NCI-H345 treated with DMSO at 0.1 percent for 48 hours (cell line): ENCODE data around the gene SMYD3.

Source experiments
- DNase-seq: peaks from one replicate; lab custom pipeline; 2025; ENCODE audit not compliant: unreplicated experiment; lab: John Stamatoyannopoulos, UW

The SMYD3 gene

GRCh38 chr1:246121533-246121932 is 385.5 kb downstream of the SMYD3 start:
- no peak for DNase-seq

GRCh38 chr1:246117066-246117791 is 389.9 kb downstream of the SMYD3 start:
- DNase-seq, result peak; percentile 18

- DNase-seq, result no peak
Measured at GRCh38 chr1:246114369-246114768, 392.7 kb downstream of the SMYD3 start.

- peak; percentile 11 for DNase-seq
Measured at GRCh38 chr1:246113555-246114095, 393.5 kb downstream of the SMYD3 start.

- no peak for DNase-seq
Measured at GRCh38 chr1:246111570-246111969, 395.5 kb downstream of the SMYD3 start.

GRCh38 chr1:246110343-246111219 is 396.5 kb downstream of the SMYD3 start:
- peak; percentile 64 for DNase-seq

GRCh38 chr1:246108278-246108925 is 398.7 kb downstream of the SMYD3 start:
- DNase-seq, result no peak

GRCh38 chr1:246107516-246108277 is 399.4 kb downstream of the SMYD3 start:
- DNase-seq, result no peak

- DNase-seq, result no peak
Measured at GRCh38 chr1:246106342-246106763, 400.7 kb downstream of the SMYD3 start.

GRCh38 chr1:246104927-246105326 is 402.2 kb downstream of the SMYD3 start:
- DNase-seq, result no peak

- DNase-seq, result no peak
Measured at GRCh38 chr1:246099570-246099969, 407.5 kb downstream of the SMYD3 start.

- no peak for DNase-seq
Measured at GRCh38 chr1:246096356-246096755, 410.7 kb downstream of the SMYD3 start.

GRCh38 chr1:246095443-246095842 is 411.6 kb downstream of the SMYD3 start:
- DNase-seq, result no peak

GRCh38 chr1:246093230-246093629 is 413.8 kb downstream of the SMYD3 start:
- DNase-seq, result no peak

- no peak for DNase-seq
Measured at GRCh38 chr1:246092136-246092535, 414.9 kb downstream of the SMYD3 start.

GRCh38 chr1:246091477-246091876 is 415.6 kb downstream of the SMYD3 start:
- DNase-seq, result no peak

GRCh38 chr1:246086191-246086590 is 420.9 kb downstream of the SMYD3 start:
- no peak for DNase-seq

GRCh38 chr1:246083416-246083815 is 423.7 kb downstream of the SMYD3 start:
- DNase-seq, result no peak

- DNase-seq, result no peak
Measured at GRCh38 chr1:246081856-246082668, 425.0 kb downstream of the SMYD3 start.
